Measurements from ENCODE around the gene AARS2. TPM values are rescaled to one million over a fixed set of nuclear protein-coding genes. Genes with fewer than 3 reads are reported as not detected.

AARS2 gene
- polyA plus RNA-seq, 2 of the 4 experiments (the other 2 are of a cell fraction): 4.3 to 6.2 TPM

DNA sequence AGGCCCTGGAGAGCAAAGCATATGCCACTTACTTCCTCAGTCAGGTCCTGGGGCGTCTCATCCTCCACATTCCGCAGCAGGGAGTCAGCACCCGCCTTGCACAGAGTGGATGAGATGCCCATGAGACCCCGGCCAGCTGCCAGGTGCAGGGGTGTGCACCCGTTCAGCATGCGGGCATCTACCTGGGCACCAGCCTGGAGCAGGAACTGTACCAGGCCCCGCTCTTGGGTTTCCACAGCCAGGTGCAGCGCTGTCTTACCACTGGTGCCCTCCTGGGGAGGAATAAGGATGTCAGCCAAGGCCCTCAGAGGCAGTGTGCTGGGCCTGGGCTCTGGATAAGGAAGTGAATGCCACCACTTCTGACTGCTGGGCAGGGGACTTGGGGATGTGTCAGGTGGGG, 53.1 kb downstream of the AARS2 start:
- no peaks in the 10 kb centered on the region for H3K9me3 ChIP-seq
- ATAC-seq (no peak), FAIRE-seq (no peak), DNase-seq (ENCODE audit: low read depth in 1 of 2, low spot score in 1 of 2) (no peak)
- POLR2A ChIA-PET: no interaction called here
- H3K27ac ChIP-seq: no peak overlapping the region
- H3K4me2 ChIP-seq: no peak overlapping the region
- CTCF ChIA-PET: no interaction called here
- 95% methylated on average over 4 of the region's 8 CpGs for WGBS (ENCODE audit: missing lambda C conversion rate)
- no peak for TF ChIP-seq SMC3 (IDR thresholded peaks at IDR 0.05)
- TF ChIP-seq NPAS2 (CRISPR knock-in tag; IDR thresholded peaks at IDR 0.05; ENCODE audit: borderline replicate concordance): no peak
- TF ChIP-seq NFE2L2 (conservative IDR thresholded peaks at IDR 0.05; ENCODE audit: low read length): no peak
- TF ChIP-seq, protein P1, sequence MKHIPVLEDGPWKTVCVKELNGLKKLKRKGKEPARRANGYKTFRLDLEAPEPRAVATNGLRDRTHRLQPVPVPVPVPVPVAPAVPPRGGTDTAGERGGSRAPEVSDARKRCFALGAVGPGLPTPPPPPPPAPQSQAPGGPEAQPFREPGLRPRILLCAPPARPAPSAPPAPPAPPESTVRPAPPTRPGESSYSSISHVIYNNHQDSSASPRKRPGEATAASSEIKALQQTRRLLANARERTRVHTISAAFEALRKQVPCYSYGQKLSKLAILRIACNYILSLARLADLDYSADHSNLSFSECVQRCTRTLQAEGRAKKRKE (CRISPR knock-in tag; IDR thresholded peaks at IDR 0.05; ENCODE audit: low read depth): no peak
- no peak for TF ChIP-seq RAD21 (conservative IDR thresholded peaks at IDR 0.05 in 1 of 2, IDR thresholded peaks at IDR 0.05 in 1 of 2)
- TF ChIP-seq FOXS1 (CRISPR knock-in tag; IDR thresholded peaks at IDR 0.05): no peak
- no peak for TF ChIP-seq TP53 (CRISPR knock-in tag; IDR thresholded peaks at IDR 0.05)
- TF ChIP-seq CEBPB (IDR thresholded peaks at IDR 0.05): no peak
- no peak for TF ChIP-seq HOXA7 (CRISPR knock-in tag; IDR thresholded peaks at IDR 0.05)
- no peak for TF ChIP-seq BCL3 (IDR thresholded peaks at IDR 0.05)
- TF ChIP-seq CBX8 (IDR thresholded peaks at IDR 0.05): no peak
- peaks cover 32% of the 10 kb centered on the region for H3K4me1 ChIP-seq
- no peak overlapping the region for H3K4me3 ChIP-seq

DNA sequence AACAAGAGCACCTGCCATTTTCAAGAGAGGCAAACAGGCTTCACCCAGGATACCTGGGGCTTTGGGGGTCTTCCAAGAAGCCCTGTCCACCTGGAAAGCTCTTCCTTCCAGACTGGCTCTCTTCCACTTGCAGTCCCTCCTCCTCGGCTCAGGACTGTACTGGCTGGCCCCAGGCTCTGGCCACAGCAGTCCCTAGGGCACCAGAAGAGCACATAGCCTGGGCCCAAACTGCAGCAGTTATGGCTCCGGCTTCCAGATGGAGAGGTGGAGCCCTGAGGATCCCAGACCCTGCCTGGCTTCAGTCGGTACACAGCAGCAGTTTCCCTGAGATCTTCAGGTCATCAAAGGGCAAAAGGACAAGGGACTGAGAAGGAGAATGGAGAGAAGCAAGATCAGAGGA, 54.2 kb downstream of the AARS2 start:
- FAIRE-seq (no peak), DNase-seq (ENCODE audit: low read depth in 1 of 2, low spot score in 1 of 2) (no peak), ATAC-seq (no peak)
- WGBS (ENCODE audit: missing lambda C conversion rate): 73% methylated on average over 3 of the region's 3 CpGs
- POLR2A ChIA-PET: no interaction called here
- TF ChIP-seq PHF8 (IDR thresholded peaks at IDR 0.05; ENCODE audit: borderline replicate concordance, low read depth): no peak
- no peak for TF ChIP-seq NR3C1 (IDR thresholded peaks at IDR 0.05)
- TF ChIP-seq, protein P2, sequence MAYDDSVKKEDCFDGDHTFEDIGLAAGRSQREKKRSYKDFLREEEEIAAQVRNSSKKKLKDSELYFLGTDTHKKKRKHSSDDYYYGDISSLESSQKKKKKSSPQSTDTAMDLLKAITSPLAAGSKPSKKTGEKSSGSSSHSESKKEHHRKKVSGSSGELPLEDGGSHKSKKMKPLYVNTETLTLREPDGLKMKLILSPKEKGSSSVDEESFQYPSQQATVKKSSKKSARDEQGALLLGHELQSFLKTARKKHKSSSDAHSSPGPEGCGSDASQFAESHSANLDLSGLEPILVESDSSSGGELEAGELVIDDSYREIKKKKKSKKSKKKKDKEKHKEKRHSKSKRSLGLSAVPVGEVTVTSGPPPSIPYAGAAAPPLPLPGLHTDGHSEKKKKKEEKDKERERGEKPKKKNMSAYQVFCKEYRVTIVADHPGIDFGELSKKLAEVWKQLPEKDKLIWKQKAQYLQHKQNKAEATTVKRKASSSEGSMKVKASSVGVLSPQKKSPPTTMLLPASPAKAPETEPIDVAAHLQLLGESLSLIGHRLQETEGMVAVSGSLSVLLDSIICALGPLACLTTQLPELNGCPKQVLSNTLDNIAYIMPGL (CRISPR knock-in tag; IDR thresholded peaks at IDR 0.05; ENCODE audit: borderline replicate concordance): no peak
- no peak for TF ChIP-seq EHF (CRISPR knock-in tag; IDR thresholded peaks at IDR 0.05)
- no peak for TF ChIP-seq HOXB5 (CRISPR knock-in tag; IDR thresholded peaks at IDR 0.05)
- TF ChIP-seq ESRRA (IDR thresholded peaks at IDR 0.05; ENCODE audit: borderline replicate concordance, low read length): no peak
- no peak for TF ChIP-seq RAD21 (conservative IDR thresholded peaks at IDR 0.05 in 1 of 2, IDR thresholded peaks at IDR 0.05 in 1 of 2)
- TF ChIP-seq EP300 (IDR thresholded peaks at IDR 0.05): no peak
- TF ChIP-seq ZNF302 (CRISPR knock-in tag; IDR thresholded peaks at IDR 0.05): no peak
- TF ChIP-seq, protein P3, sequence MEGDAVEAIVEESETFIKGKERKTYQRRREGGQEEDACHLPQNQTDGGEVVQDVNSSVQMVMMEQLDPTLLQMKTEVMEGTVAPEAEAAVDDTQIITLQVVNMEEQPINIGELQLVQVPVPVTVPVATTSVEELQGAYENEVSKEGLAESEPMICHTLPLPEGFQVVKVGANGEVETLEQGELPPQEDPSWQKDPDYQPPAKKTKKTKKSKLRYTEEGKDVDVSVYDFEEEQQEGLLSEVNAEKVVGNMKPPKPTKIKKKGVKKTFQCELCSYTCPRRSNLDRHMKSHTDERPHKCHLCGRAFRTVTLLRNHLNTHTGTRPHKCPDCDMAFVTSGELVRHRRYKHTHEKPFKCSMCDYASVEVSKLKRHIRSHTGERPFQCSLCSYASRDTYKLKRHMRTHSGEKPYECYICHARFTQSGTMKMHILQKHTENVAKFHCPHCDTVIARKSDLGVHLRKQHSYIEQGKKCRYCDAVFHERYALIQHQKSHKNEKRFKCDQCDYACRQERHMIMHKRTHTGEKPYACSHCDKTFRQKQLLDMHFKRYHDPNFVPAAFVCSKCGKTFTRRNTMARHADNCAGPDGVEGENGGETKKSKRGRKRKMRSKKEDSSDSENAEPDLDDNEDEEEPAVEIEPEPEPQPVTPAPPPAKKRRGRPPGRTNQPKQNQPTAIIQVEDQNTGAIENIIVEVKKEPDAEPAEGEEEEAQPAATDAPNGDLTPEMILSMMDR (IDR thresholded peaks at IDR 0.05): no peak
- TF ChIP-seq MYC (IDR thresholded peaks at IDR 0.05; ENCODE audit: borderline replicate concordance, low read length): no peak
- no peak for TF ChIP-seq TFCP2L1 (CRISPR knock-in tag; IDR thresholded peaks at IDR 0.05)
- TF ChIP-seq HDAC2 (IDR thresholded peaks at IDR 0.05): no peak
- no peak for TF ChIP-seq ZC3H11A (IDR thresholded peaks at IDR 0.05)
- TF ChIP-seq FOSB (CRISPR knock-in tag; IDR thresholded peaks at IDR 0.05): no peak
- TF ChIP-seq EHMT2 (IDR thresholded peaks at IDR 0.05; ENCODE audit: low read depth): no peak
- TF ChIP-seq CEBPB (IDR thresholded peaks at IDR 0.05): no peak
- no peak for TF ChIP-seq BCL3 (IDR thresholded peaks at IDR 0.05)
- H3K27ac ChIP-seq: no peak overlapping the region
- CTCF ChIA-PET: interaction anchor here (0.8 to 1.6 kb wide), 2 partner anchors 17 to 80 kb away, joined by 3 to 5 read pairs; no protein-coding TSS in a partner anchor
- H3K9me3 ChIP-seq: no peaks in the 10 kb centered on the region
- H3K4me1 ChIP-seq: peaks cover 30% of the 10 kb centered on the region
- H3K4me2 ChIP-seq: no peak overlapping the region
- H3K4me3 ChIP-seq: no peak overlapping the region
